Left kidney (tissue), 8 donors: ENCODE measurements around the gene KLF8. TPM values are rescaled to one million over a fixed set of nuclear protein-coding genes. Genes with fewer than 3 reads are reported as not detected.
"Not testable (repeated sequence)": the region's sequence is repeated elsewhere in the genome, so short reads cannot be mapped to it uniquely, and the experiment has no call there.

Source experiments
- DNase-seq: peaks from one replicate; pipeline ENCODE4 v3.0.0-alpha.2; 2013
- long read RNA-seq, 8 donors: transcript quantifications; one replicate each; lab custom pipeline, GENCODE V29; 2026
- polyA plus RNA-seq: library from polyadenylated mRNA; unstranded; fragments of 120-200 nt; gene quantifications from one replicate; pipeline ENCODE4 v1.2.1, GENCODE V29; 2013; ENCODE audit not compliant: insufficient read length

The KLF8 gene
- polyA plus RNA-seq = 6.7 TPM
- long read RNA-seq, donor 1 = 0 reads
- long read RNA-seq, donor 2 = 0 reads
- long read RNA-seq, donor 3, full-length matches to known transcripts = 1 of 1 reads
- long read RNA-seq, donor 3, partial matches to known transcripts = 0 of 1 reads
- long read RNA-seq, donor 3, other reads (novel, unspliced or antisense) = 0 of 1 reads
- long read RNA-seq, donor 4 = 0 reads
- long read RNA-seq, donor 5 = 0 reads
- long read RNA-seq, donor 6 = 0 reads
- long read RNA-seq, donor 7, partial matches to known transcripts = 0 of 1 reads
- long read RNA-seq, donor 7, other reads (novel, unspliced or antisense) = 0 of 1 reads
- long read RNA-seq, donor 8 = 0 reads

- no peak for DNase-seq
Observed at GRCh38 chrX:56232221-56233082, at the start of gene KLF8. Gene KLF8, plus strand, starts transcription at chrX:56232356. Its CDS starts 979 bp downstream, at chrX:56233335.

GRCh38 chrX:56206945-56207344 is 25.2 kb upstream of the KLF8 start:
- not testable (repeated sequence) for DNase-seq

GRCh38 chrX:56211701-56212100 is 20.5 kb upstream of the KLF8 start:
- no peak for DNase-seq

GRCh38 chrX:56216332-56216731 is 15.8 kb upstream of the KLF8 start:
- DNase-seq = no peak

- no peak for DNase-seq
Observed at GRCh38 chrX:56219700-56220099, 12.5 kb upstream of the KLF8 start.

- DNase-seq = no peak
Observed at GRCh38 chrX:56221101-56221500, 11.1 kb upstream of the KLF8 start.

GRCh38 chrX:56222473-56223000 is 9.6 kb upstream of the KLF8 start:
- DNase-seq = no peak

- DNase-seq = no peak
Observed at GRCh38 chrX:56226980-56227379, 5.2 kb upstream of the KLF8 start.

GRCh38 chrX:56228914-56229313 is 3.2 kb upstream of the KLF8 start:
- DNase-seq = no peak

GRCh38 chrX:56231537-56232090 is 542 bp upstream of the KLF8 start:
- DNase-seq = no peak

- DNase-seq = no peak
Observed at GRCh38 chrX:56233100-56233499, 944 bp downstream of the KLF8 start.

- no peak for DNase-seq
Observed at GRCh38 chrX:56233682-56234081, 1.5 kb downstream of the KLF8 start.

GRCh38 chrX:56248492-56248891 is 16.3 kb downstream of the KLF8 start:
- DNase-seq = peak; percentile 62

- no peak for DNase-seq
Observed at GRCh38 chrX:56253832-56254703, 21.9 kb downstream of the KLF8 start.

- no peak for DNase-seq
Observed at GRCh38 chrX:56268888-56269287, 36.7 kb downstream of the KLF8 start.

- DNase-seq = no peak
Observed at GRCh38 chrX:56278692-56279091, 46.5 kb downstream of the KLF8 start.

- no peak for DNase-seq
Observed at GRCh38 chrX:56279863-56280262, 47.7 kb downstream of the KLF8 start.

GRCh38 chrX:56281789-56282188 is 49.6 kb downstream of the KLF8 start:
- peak; percentile 2 for DNase-seq

GRCh38 chrX:56284269-56284668 is 52.1 kb downstream of the KLF8 start:
- no peak for DNase-seq

GRCh38 chrX:56288608-56289007 is 56.5 kb downstream of the KLF8 start:
- no peak for DNase-seq

GRCh38 chrX:56289449-56289848 is 57.3 kb downstream of the KLF8 start:
- DNase-seq = no peak

- DNase-seq = no peak
Observed at GRCh38 chrX:56308726-56309125, 76.6 kb downstream of the KLF8 start.
